ENCODE data around the gene NCS1. TPM values are rescaled to one million over a fixed set of nuclear protein-coding genes. Genes with fewer than 3 reads are reported as not detected.

Gene NCS1
- total RNA-seq, 2 experiments from 2014 or later = 0.17 TPM; not detected in 1

GRCh38 chr9:130260816-130261765 lies 88.9 kb downstream of the NCS1 start:
- ChIA-PET CTCF (no interaction called here), POLR2A (no interaction called here)
- DNase-seq = no peak
- Histone ChIP-seq H3K4me1 (ENCODE audit: insufficient read depth, low read length) (no peaks in the 10 kb centered on the region), H3K36me3 (ENCODE audit: insufficient read depth, low read length) (no peaks in the 10 kb centered on the region), H3K4me3 (ENCODE audit: low read length) (no peak overlapping the region), H3K27ac (ENCODE audit: low read depth in 1 of 2, low read length in 2 of 2) (no peak overlapping the region), H3K27me3 (ENCODE audit: control insufficient read depth in 1 of 2, insufficient read depth in 2 of 2, low read length in 2 of 2) (peaks cover 34 to 55% of the 10 kb centered on the region in 2 experiments), H3K9me3 (ENCODE audit: control insufficient read depth in 1 of 2, insufficient read depth in 1 of 2, low read length in 2 of 2) (peaks cover 0 to 8% of the 10 kb centered on the region in 2 experiments)
- Mint-ChIP-seq H3K27me3 (peaks cover 70% of the 10 kb centered on the region), H3K4me3 (no peak overlapping the region), H3K27ac (no peak overlapping the region), H3K4me1 (ENCODE audit: low read depth) (peaks cover under 1% of the 10 kb centered on the region), H3K36me3 (ENCODE audit: low read depth) (no peaks in the 10 kb centered on the region), H3K9me3 (no peaks in the 10 kb centered on the region)
- TF ChIP-seq, protein P1, sequence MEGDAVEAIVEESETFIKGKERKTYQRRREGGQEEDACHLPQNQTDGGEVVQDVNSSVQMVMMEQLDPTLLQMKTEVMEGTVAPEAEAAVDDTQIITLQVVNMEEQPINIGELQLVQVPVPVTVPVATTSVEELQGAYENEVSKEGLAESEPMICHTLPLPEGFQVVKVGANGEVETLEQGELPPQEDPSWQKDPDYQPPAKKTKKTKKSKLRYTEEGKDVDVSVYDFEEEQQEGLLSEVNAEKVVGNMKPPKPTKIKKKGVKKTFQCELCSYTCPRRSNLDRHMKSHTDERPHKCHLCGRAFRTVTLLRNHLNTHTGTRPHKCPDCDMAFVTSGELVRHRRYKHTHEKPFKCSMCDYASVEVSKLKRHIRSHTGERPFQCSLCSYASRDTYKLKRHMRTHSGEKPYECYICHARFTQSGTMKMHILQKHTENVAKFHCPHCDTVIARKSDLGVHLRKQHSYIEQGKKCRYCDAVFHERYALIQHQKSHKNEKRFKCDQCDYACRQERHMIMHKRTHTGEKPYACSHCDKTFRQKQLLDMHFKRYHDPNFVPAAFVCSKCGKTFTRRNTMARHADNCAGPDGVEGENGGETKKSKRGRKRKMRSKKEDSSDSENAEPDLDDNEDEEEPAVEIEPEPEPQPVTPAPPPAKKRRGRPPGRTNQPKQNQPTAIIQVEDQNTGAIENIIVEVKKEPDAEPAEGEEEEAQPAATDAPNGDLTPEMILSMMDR (IDR thresholded peaks at IDR 0.05) = no peak
- ATAC-seq (ENCODE audit: poor library complexity) = no peak
- intact Hi-C loops (cut with DNase I, micrococcal nuclease) = no loop called here

DNA sequence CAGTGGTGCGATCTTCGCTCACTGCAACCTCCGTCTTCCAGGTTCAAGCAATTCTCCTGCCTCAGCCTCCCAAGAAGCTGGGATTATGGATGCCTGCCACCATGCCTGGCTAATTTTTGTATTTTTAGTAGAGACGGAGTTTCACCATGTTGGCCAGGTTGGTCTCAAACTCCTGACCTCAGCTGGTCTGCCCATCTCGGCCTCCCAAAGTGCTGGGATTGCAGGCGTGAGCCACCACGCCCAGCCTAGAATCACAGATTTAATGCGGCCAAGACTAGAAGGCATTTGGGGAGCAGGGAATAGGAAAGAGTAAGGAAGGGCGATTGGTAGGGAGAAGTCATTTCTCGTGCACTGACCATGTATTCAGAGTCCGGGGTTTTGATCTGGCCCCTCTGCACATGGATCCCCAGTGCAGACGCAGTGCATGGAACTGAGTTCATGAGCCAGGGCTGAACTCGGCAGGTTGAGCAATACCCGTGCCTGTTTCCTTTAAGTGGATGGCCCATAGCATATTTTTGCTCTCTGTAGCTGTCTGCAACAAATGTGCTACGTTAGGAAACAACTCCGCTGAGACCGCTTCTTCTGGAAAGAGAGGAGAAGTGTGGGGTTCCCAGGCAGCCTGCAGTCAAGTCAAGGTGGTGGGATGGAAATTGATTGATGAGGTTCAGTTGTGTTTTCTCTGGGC lies 90.0 kb downstream of the NCS1 start:
- no peaks in the 10 kb centered on the region for H3K36me3 ChIP-seq (ENCODE audit: insufficient read depth, low read length)
- peaks cover 11% of the 10 kb centered on the region for H3K4me1 Mint-ChIP-seq (ENCODE audit: low read depth)
- intact Hi-C loops (cut with DNase I, micrococcal nuclease) = no loop called here
- H3K4me3 ChIP-seq (ENCODE audit: low read length) = no peak overlapping the region
- no peak overlapping the region for H3K27ac ChIP-seq (ENCODE audit: low read depth in 1 of 2, low read length in 2 of 2)
- H3K36me3 Mint-ChIP-seq (ENCODE audit: low read depth) = no peaks in the 10 kb centered on the region
- ChIA-PET POLR2A (no interaction called here), CTCF (no interaction called here)
- ATAC-seq (ENCODE audit: poor library complexity) (no peak), DNase-seq (no peak)
- H3K27ac Mint-ChIP-seq = no peak overlapping the region
- no peaks in the 10 kb centered on the region for H3K9me3 Mint-ChIP-seq
- H3K27me3 Mint-ChIP-seq = peaks cover 79% of the 10 kb centered on the region
- no peaks in the 10 kb centered on the region for H3K4me1 ChIP-seq (ENCODE audit: insufficient read depth, low read length)
- H3K4me3 Mint-ChIP-seq = no peak overlapping the region
- peaks cover 0 to 8% of the 10 kb centered on the region in 2 experiments for H3K9me3 ChIP-seq (ENCODE audit: control insufficient read depth in 1 of 2, insufficient read depth in 1 of 2, low read length in 2 of 2)
- TF ChIP-seq, protein P1 (IDR thresholded peaks at IDR 0.05) = no peak
- H3K27me3 ChIP-seq (ENCODE audit: control insufficient read depth in 1 of 2, insufficient read depth in 2 of 2, low read length in 2 of 2) = peaks cover 43 to 66% of the 10 kb centered on the region in 2 experiments

DNA sequence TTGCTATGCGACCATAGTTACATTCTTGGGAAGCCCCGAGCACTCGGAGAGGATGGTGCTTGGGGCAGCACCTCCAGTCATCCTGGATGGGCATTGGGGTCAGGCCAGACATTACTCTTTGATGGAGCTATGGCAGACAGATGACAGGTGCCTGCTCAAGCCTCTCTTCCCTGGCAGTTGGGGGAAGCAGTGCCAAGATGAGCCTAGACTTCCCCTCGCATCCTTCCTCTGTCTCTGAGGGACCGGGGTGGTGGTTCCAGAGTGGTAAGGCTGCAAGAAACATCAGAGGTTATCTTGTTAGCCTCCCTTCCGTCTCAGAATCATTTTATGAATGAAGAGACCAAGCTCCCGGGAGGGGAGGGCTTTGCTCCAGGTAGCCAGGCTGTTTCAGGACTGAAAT lies 90.6 kb downstream of the NCS1 start:
- intact Hi-C loops (cut with DNase I, micrococcal nuclease) = no loop called here
- H3K4me3 Mint-ChIP-seq = no peak overlapping the region
- no peaks in the 10 kb centered on the region for H3K4me1 ChIP-seq (ENCODE audit: insufficient read depth, low read length)
- peaks cover 0 to 8% of the 10 kb centered on the region in 2 experiments for H3K9me3 ChIP-seq (ENCODE audit: control insufficient read depth in 1 of 2, insufficient read depth in 1 of 2, low read length in 2 of 2)
- H3K27ac ChIP-seq (ENCODE audit: low read depth in 1 of 2, low read length in 2 of 2) = no peak overlapping the region
- H3K4me1 Mint-ChIP-seq (ENCODE audit: low read depth) = peaks cover 12% of the 10 kb centered on the region
- H3K36me3 Mint-ChIP-seq (ENCODE audit: low read depth) = no peaks in the 10 kb centered on the region
- H3K27me3 ChIP-seq (ENCODE audit: control insufficient read depth in 1 of 2, insufficient read depth in 2 of 2, low read length in 2 of 2) = peaks cover 49 to 71% of the 10 kb centered on the region in 2 experiments
- DNase-seq (no peak), ATAC-seq (ENCODE audit: poor library complexity) (no peak)
- ChIA-PET CTCF (interaction anchor here (0.6 kb wide), 1 partner anchor 481 kb away, joined by 3 read pairs; no protein-coding TSS in a partner anchor), POLR2A (no interaction called here)
- no peaks in the 10 kb centered on the region for H3K9me3 Mint-ChIP-seq
- H3K27me3 Mint-ChIP-seq = peaks cover 79% of the 10 kb centered on the region
- TF ChIP-seq, protein P1 (IDR thresholded peaks at IDR 0.05) = no peak
- H3K36me3 ChIP-seq (ENCODE audit: insufficient read depth, low read length) = no peaks in the 10 kb centered on the region
- H3K4me3 ChIP-seq (ENCODE audit: low read length) = no peak overlapping the region
- no peak overlapping the region for H3K27ac Mint-ChIP-seq

All from CD4-positive, alpha-beta T cell (primary cell).